NCI-H345 treated with DMSO at 0.1 percent for 48 hours (cell line): ENCODE measurements around the gene MYO1D.
"Not testable (repeated sequence)": the region's sequence is repeated elsewhere in the genome, so short reads cannot be mapped to it uniquely, and the experiment has no call there.

Experiments
- DNase-seq: peaks from one replicate; lab custom pipeline; 2025; ENCODE audit not compliant: unreplicated experiment; lab: John Stamatoyannopoulos, UW

The MYO1D gene

GRCh38 chr17:32876417-32877163 is at the start of gene MYO1D:
Gene MYO1D (minus strand): TSS chr17:32877124. CDS start chr17:32876872, 252 bp downstream.
- DNase-seq, result peak; percentile 29

GRCh38 chr17:32926183-32926582 is 49.3 kb upstream of the MYO1D start:
- DNase-seq, result no peak

DNA sequence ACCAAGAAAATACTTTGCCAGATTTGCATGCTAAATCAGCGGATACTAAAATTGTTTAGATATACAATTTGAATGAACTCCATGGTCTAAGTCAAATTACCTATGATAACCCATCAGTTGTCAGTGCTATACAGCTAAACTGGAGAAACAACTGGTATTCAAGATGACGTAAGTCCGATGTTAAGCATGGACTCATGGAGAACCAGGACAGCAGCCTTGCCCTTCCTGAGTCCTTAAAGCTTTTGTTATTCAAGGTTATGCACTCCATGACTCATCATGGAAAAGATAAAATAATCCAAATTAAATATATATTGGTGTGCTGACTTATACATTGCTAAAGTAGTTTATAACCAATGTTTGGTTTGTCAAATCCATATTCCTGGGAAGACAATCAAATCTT is 47.0 kb upstream of the MYO1D start:
- DNase-seq, result not testable (repeated sequence)

GRCh38 chr17:32921017-32921416 is 44.1 kb upstream of the MYO1D start:
- DNase-seq, result no peak

DNA sequence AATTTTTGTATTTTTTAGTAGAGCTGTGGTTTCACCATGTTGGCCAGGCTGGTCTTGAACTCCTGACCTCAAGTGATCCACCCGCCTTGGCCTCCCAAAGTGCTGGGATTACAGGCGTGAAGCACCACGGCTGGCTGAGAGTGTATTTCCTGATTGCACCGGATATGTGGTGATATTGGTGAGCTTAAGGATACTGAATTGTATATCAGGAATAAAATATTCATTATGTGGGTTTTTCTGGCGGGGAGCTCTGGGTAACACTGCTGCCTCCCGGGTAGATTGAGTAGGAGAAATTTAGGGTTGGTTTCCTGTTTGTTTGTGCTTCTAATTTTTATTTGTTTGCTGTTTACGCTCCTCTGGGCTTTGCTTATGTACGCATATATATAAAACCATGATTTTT is 43.4 kb upstream of the MYO1D start:
- DNase-seq, result no peak

GRCh38 chr17:32919876-32920275 is 43.0 kb upstream of the MYO1D start:
- not testable (repeated sequence) for DNase-seq

GRCh38 chr17:32917842-32918241 is 40.9 kb upstream of the MYO1D start:
- no peak for DNase-seq

- no peak for DNase-seq
Measured at GRCh38 chr17:32917081-32917480, 40.2 kb upstream of the MYO1D start.

- no peak for DNase-seq
Measured at GRCh38 chr17:32916134-32916533, 39.2 kb upstream of the MYO1D start.

GRCh38 chr17:32915245-32915644 is 38.3 kb upstream of the MYO1D start:
- no peak for DNase-seq

DNA sequence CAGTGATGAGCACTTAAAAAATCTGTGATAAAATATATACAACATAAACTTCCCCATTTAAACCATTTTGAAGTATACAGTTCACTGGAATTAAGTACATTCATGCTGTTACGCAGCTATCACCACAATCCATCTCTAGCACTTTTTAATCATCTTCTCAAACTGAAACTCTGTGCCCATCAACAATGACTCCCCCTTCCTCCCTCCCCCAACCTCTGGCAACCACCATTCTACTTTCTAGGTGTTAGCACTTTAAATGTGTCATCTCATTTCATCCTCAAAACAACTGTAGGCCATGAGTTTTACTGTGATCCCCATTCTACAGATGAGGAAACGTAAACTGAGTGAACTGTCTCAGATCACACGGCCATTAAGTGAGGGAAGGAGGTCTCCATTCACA is 37.3 kb upstream of the MYO1D start:
- DNase-seq, result no peak

DNA sequence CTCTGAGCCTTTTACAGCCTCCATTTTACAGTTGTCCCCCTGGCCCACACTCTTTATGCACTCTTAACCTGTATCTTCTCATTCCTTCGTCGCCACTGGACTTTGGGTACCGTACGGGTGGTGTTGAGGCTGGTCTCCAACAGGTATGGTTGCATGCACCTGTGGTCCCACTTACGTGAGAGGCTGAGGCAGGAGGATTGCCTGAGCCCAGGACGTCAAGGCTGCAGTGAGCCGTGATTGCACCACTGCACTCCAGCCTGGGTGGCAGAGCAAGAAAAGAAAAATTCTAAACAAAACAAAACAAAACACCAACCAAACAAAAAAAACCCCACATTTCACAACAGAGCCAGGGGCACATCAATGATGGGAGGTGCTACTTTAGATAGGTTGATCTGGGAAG is 36.7 kb upstream of the MYO1D start:
- DNase-seq, result no peak

DNA sequence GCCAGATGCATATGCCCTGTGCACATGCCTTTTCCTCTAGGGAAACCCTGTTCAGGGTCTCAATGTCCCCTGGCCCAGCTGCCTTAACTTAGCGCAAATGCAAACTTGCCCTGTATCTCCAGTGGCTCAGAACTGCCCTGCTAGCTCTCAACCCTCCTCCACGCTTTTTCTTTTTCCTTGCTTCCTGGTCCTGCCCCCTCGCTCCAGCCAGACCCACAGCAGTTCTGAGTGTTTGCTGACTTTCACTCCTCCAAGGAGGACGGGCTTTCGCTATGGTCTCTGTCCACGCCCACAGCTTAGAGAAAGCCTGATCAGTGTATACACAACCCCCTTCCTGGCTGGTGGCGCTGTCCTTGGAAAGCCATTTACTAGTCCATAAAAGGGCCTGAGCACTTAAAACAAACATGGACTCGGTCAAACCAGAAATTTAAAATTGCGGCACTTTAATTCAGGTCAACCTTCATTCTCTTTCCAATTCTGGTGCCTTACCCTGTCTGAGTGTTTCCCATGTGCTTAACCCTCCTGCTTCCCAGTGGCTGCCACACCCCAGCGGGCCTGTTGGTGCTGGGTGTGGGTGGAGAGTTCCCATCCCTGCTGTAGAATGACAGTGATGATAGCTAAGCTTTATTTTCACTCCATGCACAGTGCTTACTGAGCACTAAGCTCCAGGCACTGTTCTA is 35.4 kb upstream of the MYO1D start:
- no peak for DNase-seq

DNA sequence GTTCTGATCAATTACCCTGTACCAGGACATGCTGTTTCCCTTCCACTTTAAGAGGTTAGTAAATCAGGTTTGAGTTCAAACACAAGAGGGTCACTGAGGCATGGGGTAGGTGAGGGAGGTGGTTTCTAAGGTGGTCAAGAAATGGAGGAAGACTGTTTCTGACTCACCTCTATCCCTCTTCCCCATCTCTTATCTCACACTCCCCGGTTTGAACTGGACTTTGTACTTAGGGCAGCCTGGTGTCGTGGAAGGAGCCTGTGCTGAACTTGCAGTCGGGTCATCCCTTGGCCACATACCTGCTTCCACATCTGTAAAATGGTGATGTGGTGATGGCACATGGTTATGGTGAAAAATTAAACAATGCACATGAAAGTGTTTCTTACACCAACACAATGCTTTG is 33.8 kb upstream of the MYO1D start:
- DNase-seq, result no peak

- DNase-seq, result no peak
Measured at GRCh38 chr17:32909787-32910369, 33.0 kb upstream of the MYO1D start.

GRCh38 chr17:32907583-32907982 is 30.7 kb upstream of the MYO1D start:
- DNase-seq, result no peak

- DNase-seq, result no peak
Measured at GRCh38 chr17:32904891-32905290, 28.0 kb upstream of the MYO1D start.

- DNase-seq, result no peak
Measured at GRCh38 chr17:32903774-32904673, 27.1 kb upstream of the MYO1D start.

DNA sequence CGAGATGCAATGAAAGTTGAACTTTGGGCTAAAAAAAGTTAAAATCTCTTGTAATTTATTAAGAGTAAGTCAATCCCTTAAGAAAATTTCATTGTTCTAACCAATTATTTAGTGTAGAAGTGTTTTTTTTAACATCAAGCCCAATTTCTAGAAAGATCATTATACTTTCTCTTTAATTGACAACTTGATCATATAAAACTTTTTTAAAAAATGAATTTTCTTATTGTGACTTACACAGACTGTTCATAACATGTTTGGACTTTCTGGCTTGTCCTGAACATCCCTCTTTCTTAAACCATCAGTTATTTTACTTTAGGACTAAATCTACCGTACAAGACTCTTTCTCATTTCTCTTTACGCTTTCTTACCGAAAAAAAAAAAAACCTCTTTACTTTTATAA is 24.8 kb upstream of the MYO1D start:
- no peak for DNase-seq

GRCh38 chr17:32899236-32900013 is 22.5 kb upstream of the MYO1D start:
- no peak for DNase-seq
